Central memory CD8-positive, alpha-beta T cell (primary cell): ENCODE measurements around the gene NEB.
"Not testable (repeated sequence)": the region's sequence is repeated elsewhere in the genome, so short reads cannot be mapped to it uniquely, and the experiment has no call there.

ENCODE experiments used
- ATAC-seq: fragments of 150-1000 bp; cut with Tn5 transposase; replicated peaks from 2 replicates; pipeline ENCODE4 v1.10.0; 2022; ENCODE audit warnings: mild to moderate bottlenecking, moderate FRiP score, moderate number of reproducible peaks; ENCODE audit not compliant: poor library complexity, severe bottlenecking; ENCODE audit errors: extremely low read depth
- DNase-seq, 2 donors: peaks; one replicate each; pipeline ENCODE4 v3.0.0; 2021; ENCODE audit warnings: low spot score in 2 of 2
- H3K27ac Mint-ChIP-seq: one replicate; pipeline ENCODE4 v1.8.0; 2022; ENCODE audit warnings: low read depth, mild to moderate bottlenecking, moderate library complexity, mixed read lengths
- H3K27me3 Mint-ChIP-seq: one replicate; pipeline ENCODE4 v1.8.0; 2022; ENCODE audit warnings: mixed read lengths
- H3K36me3 Mint-ChIP-seq: one replicate; pipeline ENCODE4 v1.8.0; 2022; ENCODE audit warnings: mild to moderate bottlenecking, moderate library complexity, mixed read lengths; ENCODE audit not compliant: insufficient read depth
- H3K4me1 Mint-ChIP-seq: one replicate; pipeline ENCODE4 v1.8.0; 2022; ENCODE audit warnings: mixed read lengths
- H3K4me3 Mint-ChIP-seq: one replicate; pipeline ENCODE4 v1.8.0; 2022; ENCODE audit warnings: mild to moderate bottlenecking, moderate library complexity, mixed read lengths
- H3K9me3 Mint-ChIP-seq: one replicate; pipeline ENCODE4 v1.8.0; 2022; ENCODE audit warnings: mixed read lengths

NEB gene

DNA sequence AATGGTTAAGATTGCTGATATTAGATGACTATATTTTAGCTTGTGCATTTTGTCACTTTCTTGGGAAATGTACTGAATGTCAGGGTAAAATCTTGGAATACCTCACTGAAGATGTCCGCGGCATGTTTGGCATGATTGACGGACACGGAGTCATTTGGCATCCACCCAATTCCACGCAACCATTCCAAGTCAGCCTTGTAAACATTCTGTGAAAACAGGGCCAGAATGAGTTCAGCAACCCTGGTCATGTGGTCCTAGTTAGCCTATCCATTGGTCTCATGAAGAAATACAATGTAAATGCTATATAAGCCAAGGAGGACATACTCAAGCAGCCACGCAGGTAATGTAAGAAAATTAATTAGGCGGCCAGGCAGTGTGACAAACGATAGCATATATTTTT, 165.1 kb downstream of the NEB start:
- H3K36me3 Mint-ChIP-seq: no peaks in the 10 kb centered on the region
- H3K4me3 Mint-ChIP-seq: no peak overlapping the region
- ATAC-seq: no peak
- no peak overlapping the region for H3K27ac Mint-ChIP-seq
- DNase-seq: no peak
- no peaks in the 10 kb centered on the region for H3K4me1 Mint-ChIP-seq
- no peaks in the 10 kb centered on the region for H3K27me3 Mint-ChIP-seq
- no peaks in the 10 kb centered on the region for H3K9me3 Mint-ChIP-seq

GRCh38 chr2:151568501-151568900, 165.8 kb downstream of the NEB start:
- no peak for DNase-seq
- no peaks in the 10 kb centered on the region for H3K9me3 Mint-ChIP-seq
- no peaks in the 10 kb centered on the region for H3K4me1 Mint-ChIP-seq
- ATAC-seq: no peak
- no peak overlapping the region for H3K4me3 Mint-ChIP-seq
- no peak overlapping the region for H3K27ac Mint-ChIP-seq
- H3K36me3 Mint-ChIP-seq: no peaks in the 10 kb centered on the region
- H3K27me3 Mint-ChIP-seq: no peaks in the 10 kb centered on the region

DNA sequence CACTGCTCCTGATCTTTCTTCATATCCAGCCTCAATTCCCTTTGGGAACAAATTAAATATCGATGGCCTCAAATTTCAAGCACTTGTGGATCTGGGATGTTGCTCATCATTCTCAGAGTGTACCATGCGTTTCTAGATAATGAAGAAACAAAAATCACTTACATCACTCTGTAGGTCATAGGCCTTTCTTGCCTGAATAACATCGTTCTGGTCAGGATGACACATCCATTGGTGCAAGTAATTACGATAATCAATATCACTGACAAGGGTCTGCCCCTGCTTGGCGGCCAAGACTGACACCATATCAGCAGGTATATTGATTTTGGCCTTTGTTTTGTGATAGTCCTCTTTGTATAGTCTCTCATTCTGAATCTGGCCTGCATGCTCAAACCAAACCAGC, 167.3 kb downstream of the NEB start:
- Mint-ChIP-seq H3K36me3 (no peaks in the 10 kb centered on the region), H3K27ac (no peak overlapping the region), H3K4me3 (no peak overlapping the region), H3K4me1 (no peaks in the 10 kb centered on the region), H3K27me3 (no peaks in the 10 kb centered on the region), H3K9me3 (no peaks in the 10 kb centered on the region)
- ATAC-seq: no peak
- DNase-seq: no peak

DNA sequence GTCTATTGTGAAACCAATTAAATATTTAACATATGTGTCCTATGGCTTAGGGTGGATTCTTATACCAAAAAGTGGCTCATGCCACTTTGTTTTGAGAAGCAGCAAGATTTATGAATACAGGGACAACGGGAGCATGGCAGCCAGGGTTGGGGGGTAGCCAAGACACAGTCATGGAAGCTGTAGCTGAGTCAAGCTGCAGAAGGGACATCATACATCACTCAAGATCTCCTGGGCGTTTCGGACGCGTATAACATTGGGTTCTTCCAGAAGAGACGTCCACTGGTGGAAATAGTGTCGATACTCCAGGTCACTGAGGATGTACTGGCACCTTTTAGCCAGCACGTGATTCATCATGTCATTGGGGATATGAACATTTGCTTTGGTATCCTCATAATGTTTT, 171.9 kb downstream of the NEB start:
- Mint-ChIP-seq H3K9me3 (no peaks in the 10 kb centered on the region), H3K4me1 (no peaks in the 10 kb centered on the region), H3K4me3 (no peak overlapping the region), H3K27ac (no peak overlapping the region), H3K27me3 (no peaks in the 10 kb centered on the region), H3K36me3 (no peaks in the 10 kb centered on the region)
- ATAC-seq: no peak
- no peak for DNase-seq

GRCh38 chr2:151560289-151560688, 174.0 kb downstream of the NEB start:
- ATAC-seq (no peak), DNase-seq (no peak)
- Mint-ChIP-seq H3K27ac (no peak overlapping the region), H3K4me1 (no peaks in the 10 kb centered on the region), H3K27me3 (no peaks in the 10 kb centered on the region), H3K9me3 (no peaks in the 10 kb centered on the region), H3K4me3 (no peak overlapping the region), H3K36me3 (no peaks in the 10 kb centered on the region)

DNA sequence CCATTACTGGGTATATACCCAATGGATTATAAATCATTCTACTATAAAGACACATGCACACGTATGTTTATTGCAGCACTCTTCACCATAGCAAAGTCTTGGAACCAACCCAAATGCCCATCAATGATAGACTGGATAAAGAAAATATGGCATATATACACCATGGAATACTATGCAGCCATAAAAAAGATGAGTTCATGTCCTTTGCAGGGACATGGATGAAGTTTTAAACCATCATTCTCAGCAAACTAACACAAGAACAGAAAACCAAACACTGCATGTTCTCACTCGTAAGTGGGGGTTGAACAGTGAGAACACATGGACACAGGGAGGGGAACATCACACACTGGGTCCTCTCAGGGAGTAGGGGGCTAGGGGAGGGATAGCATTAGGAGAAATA, 174.8 kb downstream of the NEB start:
- not testable (repeated sequence) for H3K36me3 Mint-ChIP-seq, H3K27me3 Mint-ChIP-seq, H3K4me1 Mint-ChIP-seq, H3K27ac Mint-ChIP-seq, ATAC-seq, H3K9me3 Mint-ChIP-seq, DNase-seq, H3K4me3 Mint-ChIP-seq

DNA sequence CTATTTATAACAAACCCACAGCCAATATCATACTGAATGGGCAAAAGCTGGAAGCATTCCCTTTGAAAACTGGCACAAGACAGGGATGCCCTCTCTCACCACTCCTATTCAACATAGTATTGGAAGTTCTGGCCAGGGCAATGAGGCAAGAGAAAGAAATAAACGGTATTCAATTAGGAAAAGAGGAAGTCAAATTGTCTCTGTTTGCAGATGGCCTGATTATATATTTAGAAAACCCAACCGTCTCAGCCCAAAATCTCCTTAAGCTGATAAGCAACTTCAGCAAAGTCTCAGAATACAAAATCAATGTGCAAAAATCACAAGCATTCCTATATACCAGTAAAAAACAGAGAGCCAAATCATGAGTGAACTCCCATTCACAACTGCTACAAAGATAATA, 176.4 kb downstream of the NEB start:
- H3K27me3 Mint-ChIP-seq, ATAC-seq, H3K4me1 Mint-ChIP-seq, DNase-seq, H3K36me3 Mint-ChIP-seq, H3K4me3 Mint-ChIP-seq, H3K27ac Mint-ChIP-seq, H3K9me3 Mint-ChIP-seq: not testable (repeated sequence)

GRCh38 chr2:151556121-151556520, 178.2 kb downstream of the NEB start:
- no peak overlapping the region for H3K4me3 Mint-ChIP-seq
- ATAC-seq: no peak
- H3K27me3 Mint-ChIP-seq: no peaks in the 10 kb centered on the region
- no peaks in the 10 kb centered on the region for H3K36me3 Mint-ChIP-seq
- no peak overlapping the region for H3K27ac Mint-ChIP-seq
- DNase-seq: no peak
- no peaks in the 10 kb centered on the region for H3K4me1 Mint-ChIP-seq
- H3K9me3 Mint-ChIP-seq: no peaks in the 10 kb centered on the region

GRCh38 chr2:151552287-151552686, 182.0 kb downstream of the NEB start:
- Mint-ChIP-seq H3K9me3 (no peaks in the 10 kb centered on the region), H3K27ac (no peak overlapping the region), H3K27me3 (no peaks in the 10 kb centered on the region), H3K36me3 (no peaks in the 10 kb centered on the region), H3K4me1 (no peaks in the 10 kb centered on the region), H3K4me3 (no peak overlapping the region)
- DNase-seq (no peak), ATAC-seq (no peak)

- H3K36me3 Mint-ChIP-seq: no peaks in the 10 kb centered on the region
- no peaks in the 10 kb centered on the region for H3K27me3 Mint-ChIP-seq
- no peak overlapping the region for H3K4me3 Mint-ChIP-seq
- DNase-seq: no peak
- no peak overlapping the region for H3K27ac Mint-ChIP-seq
- no peaks in the 10 kb centered on the region for H3K9me3 Mint-ChIP-seq
- ATAC-seq: no peak
- no peaks in the 10 kb centered on the region for H3K4me1 Mint-ChIP-seq
Measured at GRCh38 chr2:151551556-151551955, 182.7 kb downstream of the NEB start.

- ATAC-seq (no peak), DNase-seq (no peak)
- H3K9me3 Mint-ChIP-seq: no peaks in the 10 kb centered on the region
- no peaks in the 10 kb centered on the region for H3K36me3 Mint-ChIP-seq
- H3K27me3 Mint-ChIP-seq: no peaks in the 10 kb centered on the region
- no peaks in the 10 kb centered on the region for H3K4me1 Mint-ChIP-seq
- H3K4me3 Mint-ChIP-seq: no peak overlapping the region
- no peak overlapping the region for H3K27ac Mint-ChIP-seq
Measured at GRCh38 chr2:151549191-151549590, 185.1 kb downstream of the NEB start.

- Mint-ChIP-seq H3K27me3 (no peaks in the 10 kb centered on the region), H3K27ac (no peak overlapping the region), H3K36me3 (no peaks in the 10 kb centered on the region), H3K4me3 (no peak overlapping the region), H3K4me1 (no peaks in the 10 kb centered on the region), H3K9me3 (no peaks in the 10 kb centered on the region)
- DNase-seq: no peak
- no peak for ATAC-seq
Measured at GRCh38 chr2:151544449-151544848, 189.8 kb downstream of the NEB start.

GRCh38 chr2:151543876-151544275, 190.4 kb downstream of the NEB start:
- H3K27ac Mint-ChIP-seq: no peak overlapping the region
- no peak for ATAC-seq

DNA sequence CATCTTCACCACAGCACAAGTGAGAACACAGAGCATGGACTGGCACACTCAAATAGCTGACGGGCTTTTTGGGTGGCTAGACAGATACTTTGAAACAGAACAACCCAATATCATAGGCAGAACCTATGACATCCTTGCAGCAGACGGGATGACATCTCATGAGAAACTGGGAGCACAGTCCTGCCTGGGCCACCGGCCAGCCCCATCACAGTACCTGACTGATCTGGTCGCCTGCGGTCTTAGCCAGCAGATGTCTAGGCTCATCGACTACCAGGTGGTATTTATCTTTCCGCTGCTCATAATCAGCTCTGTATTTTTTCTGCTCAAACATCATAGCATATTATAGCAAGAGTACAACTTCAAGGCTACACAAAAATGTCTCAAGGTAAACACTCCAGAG, 200.3 kb downstream of the NEB start:
- H3K27ac Mint-ChIP-seq: no peak overlapping the region
- no peaks in the 10 kb centered on the region for H3K36me3 Mint-ChIP-seq
- H3K4me3 Mint-ChIP-seq: no peak overlapping the region
- no peaks in the 10 kb centered on the region for H3K27me3 Mint-ChIP-seq
- ATAC-seq (no peak), DNase-seq (no peak)
- no peaks in the 10 kb centered on the region for H3K9me3 Mint-ChIP-seq
- H3K4me1 Mint-ChIP-seq: no peaks in the 10 kb centered on the region

More at GRCh38 chr2:151543876-151544275, 190.4 kb downstream of the NEB start:
- no peaks in the 10 kb centered on the region for H3K27me3 Mint-ChIP-seq
- no peaks in the 10 kb centered on the region for H3K9me3 Mint-ChIP-seq
- H3K36me3 Mint-ChIP-seq: no peaks in the 10 kb centered on the region
- H3K4me1 Mint-ChIP-seq: no peaks in the 10 kb centered on the region
- no peak overlapping the region for H3K4me3 Mint-ChIP-seq
- no peak for DNase-seq
